C1 segment of cervical spinal cord (tissue), 14 donors: Measurements from ENCODE around the gene TACC2.

ENCODE experiments used
- DNase-seq, 14 donors: peaks; one replicate each; lab custom pipeline; 2025; lab: John Stamatoyannopoulos, UW

TACC2 gene

GRCh38 chr10:122248356-122249302 is 259.7 kb downstream of the TACC2 start:
- no peak for DNase-seq

DNA sequence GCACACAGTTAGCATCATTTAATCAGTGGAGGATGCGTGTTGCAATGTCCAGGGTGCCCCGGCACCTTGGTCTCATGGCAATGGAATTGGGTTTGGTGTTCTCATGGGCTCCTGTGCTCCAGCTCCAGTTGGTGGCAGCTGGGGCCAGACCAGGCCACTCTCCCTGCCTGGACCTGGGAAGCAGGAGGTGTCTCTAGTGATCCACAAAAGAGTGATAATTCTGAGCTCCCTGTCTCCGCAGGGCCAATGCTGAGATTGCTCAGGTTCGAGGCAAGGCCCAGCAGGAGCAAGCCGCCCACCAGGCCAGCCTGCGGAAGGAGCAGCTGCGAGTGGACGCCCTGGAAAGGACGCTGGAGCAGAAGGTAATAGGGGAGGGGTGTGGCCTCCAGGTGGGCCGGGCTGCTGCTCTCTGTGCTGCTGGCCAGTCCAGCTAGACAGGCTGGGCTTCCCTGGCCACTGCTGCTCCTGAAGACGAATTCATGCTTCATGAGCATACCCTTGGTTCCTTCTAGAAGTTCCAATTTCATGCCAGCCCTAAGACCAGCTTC is 260.4 kb downstream of the TACC2 start:
- no peak for DNase-seq

GRCh38 chr10:122249991-122250750 is 261.2 kb downstream of the TACC2 start:
- no peak for DNase-seq

DNA sequence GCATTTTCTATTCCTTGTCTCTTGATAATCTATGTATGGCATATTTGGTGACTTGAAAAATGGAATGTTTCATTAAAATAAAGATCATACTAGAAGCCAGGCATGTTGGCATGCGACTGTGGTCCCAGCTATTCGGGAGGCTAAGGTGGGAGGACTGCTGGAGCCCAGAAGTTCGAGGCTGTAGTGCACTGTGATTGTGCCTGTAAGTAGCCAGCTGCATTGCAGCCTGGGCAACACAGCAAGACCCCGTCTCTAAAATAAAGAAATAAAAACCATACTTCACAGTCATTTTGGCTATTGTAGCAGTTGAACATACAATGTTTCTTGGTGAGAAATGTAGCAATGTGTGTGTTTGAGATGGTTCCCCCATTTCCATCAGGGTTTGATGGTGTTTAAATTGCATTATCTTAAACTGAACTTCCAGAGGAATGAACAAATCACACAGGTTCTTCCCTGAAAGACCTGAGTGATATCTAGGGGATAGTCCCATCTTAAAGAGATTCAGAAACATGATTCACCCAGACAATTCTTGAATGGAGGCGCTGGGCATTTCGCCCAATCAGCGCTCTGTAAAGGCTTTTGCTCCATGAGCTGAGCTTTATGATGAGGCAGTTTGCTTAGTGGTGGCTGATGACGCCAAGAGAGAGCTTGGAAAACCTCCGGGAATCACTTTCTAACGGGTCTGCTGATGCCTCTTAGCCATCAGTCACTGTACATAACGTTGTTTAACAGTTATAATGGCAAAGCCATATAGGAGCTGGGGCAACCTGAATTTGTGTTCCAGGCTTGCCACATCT is 262.7 kb downstream of the TACC2 start:
- DNase-seq: no peak

DNA sequence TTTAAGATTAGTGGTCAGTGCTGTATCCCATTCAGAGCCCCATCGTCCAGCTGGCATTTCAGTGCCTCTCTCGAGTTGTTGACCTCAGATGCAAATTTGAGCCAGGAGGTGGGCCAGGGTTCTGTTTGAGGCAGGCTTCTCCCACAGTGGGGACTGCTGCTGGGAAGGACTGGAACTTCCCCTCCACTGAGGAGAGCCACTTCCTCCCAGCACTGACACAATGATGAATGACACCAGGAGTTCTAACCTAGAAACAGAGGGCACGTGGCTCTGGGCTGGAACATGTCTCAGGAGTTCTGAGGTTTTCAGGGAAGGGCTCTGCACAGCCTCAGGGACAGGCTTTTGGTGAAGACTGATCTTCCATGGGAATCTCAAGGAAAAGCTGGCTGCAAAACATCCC is 263.8 kb downstream of the TACC2 start:
- DNase-seq: no peak

GRCh38 chr10:122253605-122254004 is 264.6 kb downstream of the TACC2 start:
- DNase-seq: no peak

DNA sequence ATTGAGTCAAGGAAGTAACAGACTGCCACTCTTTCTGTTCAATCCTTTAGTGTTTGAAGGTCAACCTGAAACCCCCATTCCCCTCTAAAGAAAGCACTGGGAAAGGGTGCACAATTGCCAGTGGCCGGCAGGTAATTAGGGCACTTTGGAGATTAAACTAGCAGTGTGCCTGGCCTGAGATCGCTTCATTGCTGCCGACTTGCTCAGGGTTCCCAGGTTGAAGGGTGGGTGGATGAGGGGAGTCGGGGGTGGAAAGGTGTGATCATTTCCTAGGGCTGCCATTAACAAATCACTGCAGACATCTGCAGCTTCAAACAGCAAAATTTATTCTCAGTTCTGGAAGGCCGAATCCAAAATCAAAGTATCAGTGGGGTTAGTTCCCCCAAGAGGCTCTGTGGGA is 265.9 kb downstream of the TACC2 start:
- DNase-seq: no peak

DNA sequence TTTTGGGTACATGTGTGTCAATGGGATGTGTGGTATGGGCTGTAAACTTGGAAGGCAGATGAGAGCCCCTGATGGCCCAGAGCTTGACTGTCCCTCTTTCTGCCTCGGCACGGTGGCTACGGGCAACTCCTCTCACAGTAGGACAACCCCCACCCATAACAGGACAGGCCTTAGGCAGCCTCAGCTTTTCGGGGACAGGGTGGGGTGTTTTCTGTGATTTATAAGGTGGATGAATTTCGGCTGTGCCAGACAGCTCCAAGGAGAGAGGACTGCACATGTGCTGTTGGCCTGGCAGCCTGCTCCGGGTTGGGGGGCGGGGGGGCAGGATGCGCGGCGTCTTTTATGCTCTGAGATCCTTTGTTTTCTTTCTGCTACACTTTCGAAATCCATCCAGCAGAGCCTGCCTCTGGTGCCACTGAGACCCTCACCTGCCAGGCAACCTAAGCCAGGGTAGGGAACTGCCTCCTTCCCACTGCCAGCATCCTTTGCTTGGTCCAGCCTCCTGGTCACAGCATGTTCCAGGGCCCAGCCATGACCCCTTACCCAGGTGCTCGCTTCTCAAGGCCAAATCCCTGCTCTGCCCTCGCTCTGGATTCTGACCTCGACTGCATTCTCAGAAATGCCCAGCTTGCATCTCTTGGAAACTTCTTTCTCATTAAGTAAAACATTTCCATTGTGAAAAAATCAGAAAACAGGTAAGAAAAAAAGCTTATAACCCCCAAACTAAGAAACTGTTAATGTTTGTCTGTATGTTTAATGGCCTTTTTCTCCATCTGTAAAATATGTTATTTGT is 266.7 kb downstream of the TACC2 start:
- no peak for DNase-seq

DNA sequence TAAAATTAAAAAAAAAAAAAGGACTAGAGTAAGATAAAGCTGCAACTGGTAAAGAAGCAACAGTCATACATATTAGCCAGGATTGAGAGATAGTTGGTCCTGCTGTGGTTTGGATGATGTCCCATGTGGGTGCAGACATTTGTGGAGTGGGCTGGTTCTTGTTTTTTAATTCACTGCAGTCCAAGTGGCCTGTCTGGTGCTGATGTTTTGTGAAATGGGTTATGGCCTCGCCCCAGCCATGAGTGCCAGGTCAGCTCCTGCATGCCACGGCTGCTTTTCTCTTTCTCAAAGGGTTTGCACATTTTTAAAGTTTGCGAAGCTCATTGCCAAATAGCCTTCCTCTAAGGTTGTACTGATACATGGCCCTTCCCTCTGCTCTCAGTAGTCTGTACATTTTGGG is 268.1 kb downstream of the TACC2 start:
- DNase-seq: no peak

DNA sequence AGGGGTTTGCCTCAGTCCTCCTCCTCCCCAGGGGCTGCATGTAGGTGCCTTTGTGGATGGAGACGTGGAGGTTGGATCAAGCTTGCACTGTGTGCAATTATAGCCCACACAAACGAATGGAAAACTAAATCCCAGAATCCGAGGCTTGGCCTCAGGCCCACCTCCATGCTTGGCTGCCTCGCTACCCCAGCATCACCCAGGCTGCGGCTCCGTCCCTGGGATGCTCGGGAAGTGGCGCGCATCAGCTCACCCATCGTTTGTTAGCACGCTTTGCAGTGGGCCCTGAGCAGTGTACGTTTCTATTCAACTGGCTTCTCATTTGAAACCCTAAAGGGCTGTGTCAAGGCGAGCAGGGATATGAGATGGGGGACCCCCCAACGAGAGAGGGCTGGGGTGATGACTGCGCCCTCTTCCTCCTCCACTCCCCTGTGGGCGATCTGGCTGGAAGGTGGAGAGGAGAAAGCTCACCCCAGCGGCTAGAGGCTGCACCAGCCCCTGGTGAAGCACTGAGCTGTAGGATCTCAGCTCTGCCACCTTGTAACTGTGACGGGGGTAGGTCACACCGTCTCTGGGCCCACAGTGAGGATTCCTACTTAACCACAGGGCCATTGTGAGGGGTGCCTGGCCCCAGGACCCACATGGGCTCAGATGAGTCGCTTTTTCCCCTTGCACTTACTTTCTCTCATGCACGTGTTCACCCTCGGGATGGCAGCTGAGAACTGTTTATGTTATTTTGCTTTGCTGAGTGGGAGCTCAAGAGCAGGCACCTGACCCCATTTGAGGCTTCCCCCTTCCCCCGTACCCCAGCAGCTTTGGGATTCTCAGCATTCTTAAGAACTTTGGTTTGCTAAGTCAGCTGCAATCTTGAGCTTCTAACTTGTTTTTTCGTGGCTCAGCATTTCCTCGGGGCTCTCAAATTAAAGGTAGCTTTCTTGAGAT is 269.4 kb downstream of the TACC2 start:
- DNase-seq: no peak

GRCh38 chr10:122259075-122259466 is 270.1 kb downstream of the TACC2 start:
- no peak for DNase-seq

DNA sequence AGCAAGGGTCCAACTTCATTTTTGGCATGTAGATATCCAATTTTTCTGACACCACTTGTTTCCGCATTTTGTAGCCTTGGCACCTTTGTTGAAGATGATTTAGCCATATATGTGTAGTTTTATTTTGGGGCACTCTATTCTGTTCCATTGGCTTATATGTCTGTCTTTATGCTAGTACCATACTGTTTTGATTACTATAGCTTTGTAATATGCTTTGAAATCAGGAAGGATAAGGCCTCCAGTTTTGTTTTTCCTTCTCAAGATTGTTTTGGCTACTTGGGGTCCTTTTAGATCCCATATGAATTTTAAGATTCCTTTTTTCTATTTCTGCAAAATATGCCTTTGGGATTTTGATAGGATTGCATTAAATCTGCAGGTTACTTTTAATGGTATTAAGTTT is 272.6 kb downstream of the TACC2 start:
- no peak for DNase-seq

DNA sequence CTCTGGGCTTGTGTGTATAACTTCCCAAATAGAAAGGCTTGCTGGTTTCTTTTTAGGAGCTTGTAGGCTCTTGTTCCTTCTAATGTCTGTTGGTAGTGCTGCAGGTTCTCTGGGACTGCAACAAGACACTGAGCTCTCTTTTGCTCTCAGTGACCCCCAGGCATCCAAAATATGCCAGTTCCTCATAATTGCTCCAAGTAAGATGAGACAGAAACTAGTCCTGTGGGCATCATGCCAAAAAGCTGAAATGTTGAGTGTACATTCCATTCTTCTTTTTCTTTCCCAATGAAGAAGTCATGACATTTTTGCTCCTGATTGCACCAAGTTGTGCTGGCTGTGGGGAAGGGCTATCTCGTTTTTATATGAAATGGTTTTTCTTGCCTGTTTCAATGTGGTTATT is 275.0 kb downstream of the TACC2 start:
- DNase-seq: no peak

DNA sequence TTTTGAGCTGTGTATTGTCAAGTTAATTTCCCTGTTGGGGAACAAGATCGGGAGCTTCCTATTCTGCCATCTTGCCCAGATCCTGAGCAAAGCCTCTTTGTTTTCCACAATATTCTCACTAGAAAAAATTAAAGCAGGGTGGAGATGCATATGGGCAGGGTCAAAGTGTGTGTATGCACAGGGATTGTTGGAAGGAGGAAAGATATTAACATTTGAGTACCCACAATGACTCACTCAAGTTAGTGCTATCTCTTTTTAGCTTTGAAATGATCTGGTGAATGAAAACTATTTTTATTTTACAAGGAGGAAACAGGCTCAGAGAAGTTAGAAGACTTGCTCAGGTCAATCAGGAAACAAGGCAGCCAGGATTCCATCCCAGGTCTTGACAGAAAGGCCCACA is 275.5 kb downstream of the TACC2 start:
- DNase-seq: no peak

DNA sequence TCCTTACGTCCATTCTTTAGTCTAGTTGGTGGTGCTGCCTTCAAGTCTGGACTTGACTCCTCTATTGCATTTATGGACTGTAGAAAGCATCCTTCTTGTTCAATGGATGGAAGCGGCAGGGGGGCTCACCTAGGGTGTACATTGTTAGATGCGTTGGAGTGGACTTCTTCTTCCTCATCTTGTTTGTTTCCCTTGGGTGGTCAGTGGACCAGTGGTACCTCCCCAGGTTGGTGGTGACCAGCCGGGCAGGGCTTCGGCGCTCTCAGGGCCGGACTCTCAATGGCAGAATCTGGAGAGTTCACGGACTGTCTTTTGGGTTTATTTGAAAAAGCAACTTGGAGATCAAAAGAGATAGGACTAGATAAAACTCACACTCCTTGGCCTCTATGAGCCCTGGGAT is 276.0 kb downstream of the TACC2 start:
- DNase-seq: no peak

- DNase-seq: no peak
Measured at GRCh38 chr10:122265896-122266295, 276.9 kb downstream of the TACC2 start.

DNA sequence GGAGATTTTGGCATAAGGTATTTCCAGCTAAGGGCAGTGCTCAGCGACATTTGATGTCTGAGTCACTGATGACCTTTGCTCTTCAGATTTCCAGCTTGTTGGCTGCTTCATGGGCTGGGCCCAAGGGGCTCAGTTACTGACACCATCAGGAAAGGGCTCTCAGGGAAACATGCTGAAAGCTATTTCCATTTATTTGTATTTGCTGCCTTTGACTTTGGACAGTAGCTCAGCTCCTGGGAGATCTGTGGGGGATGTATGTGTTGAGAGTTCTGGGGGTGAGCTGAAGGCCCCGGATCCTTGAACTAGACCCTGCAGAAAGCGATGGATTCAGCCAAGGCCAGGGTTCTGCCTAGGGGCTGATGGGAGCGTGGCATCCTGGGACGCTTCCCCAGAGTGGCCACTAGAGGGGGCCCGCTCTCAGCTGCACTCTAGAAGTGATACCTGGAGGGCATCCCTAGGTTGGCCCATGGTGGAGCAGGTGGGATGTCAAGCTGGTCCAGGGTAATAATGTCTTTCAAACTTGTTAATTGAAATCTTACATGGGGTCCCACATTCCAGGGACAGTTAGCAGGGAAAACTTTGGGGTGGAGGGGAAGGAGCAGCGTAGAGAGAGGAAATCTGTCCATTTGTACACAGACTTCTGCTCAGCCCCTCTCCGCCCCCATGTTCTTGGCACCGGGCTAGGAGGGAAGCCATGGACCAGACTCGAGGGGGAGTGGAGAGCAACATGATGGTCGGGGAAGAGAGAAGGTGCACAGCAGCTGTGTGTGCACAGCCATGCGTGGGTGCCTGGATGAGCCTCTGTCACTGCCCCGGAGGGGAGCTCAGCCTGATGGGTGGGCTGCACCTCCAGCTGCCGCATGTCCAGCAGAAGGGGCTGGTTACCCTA is 279.1 kb downstream of the TACC2 start:
- DNase-seq: peak in 4 of 14 donors; percentile 10 to 36 (median 20)

- no peak for DNase-seq
Measured at GRCh38 chr10:122269059-122269687, 280.2 kb downstream of the TACC2 start.
